Lower lobe of right lung (tissue), 2 donors: ENCODE measurements around the gene AKT3. TPM values are rescaled to one million over a fixed set of nuclear protein-coding genes. Genes with fewer than 3 reads are reported as not detected.

Experiments
- ATAC-seq, 2 donors: fragments of 200-7000 bp; cut with Tn5 transposase; one replicate each; pipeline ENCODE4 v1.9.1; 2020 to 2022; ENCODE audit warnings: mild to moderate bottlenecking in 2 of 2, moderate library complexity in 2 of 2
- DNase-seq: peaks from one replicate; pipeline ENCODE4 v3.0.0-alpha.2; 2020
- H3K27ac ChIP-seq: fragments of 200-600 bp; one replicate; pipeline ENCODE4 v1.8.0; 2022
- H3K27me3 ChIP-seq: fragments of 200-600 bp; one replicate; pipeline ENCODE4 v1.8.0; 2022; ENCODE audit warnings: low read depth
- H3K36me3 ChIP-seq: fragments of 200-600 bp; one replicate; pipeline ENCODE4 v1.8.0; 2022; ENCODE audit warnings: mild to moderate bottlenecking
- H3K4me1 ChIP-seq: fragments of 200-600 bp; one replicate; pipeline ENCODE4 v1.8.0; 2022
- H3K4me3 ChIP-seq: fragments of 200-600 bp; one replicate; pipeline ENCODE4 v1.8.0; 2022; ENCODE audit warnings: mild to moderate bottlenecking
- H3K9me3 ChIP-seq: fragments of 200-600 bp; one replicate; pipeline ENCODE4 v1.8.0; 2022
- CTCF ChIP-seq: fragments of 200-600 bp; IDR thresholded peaks from one replicate; pipeline ENCODE4 v1.8.0; 2022; ENCODE audit warnings: antibody characterized with exemption, mild to moderate bottlenecking
- intact Hi-C: fragments of 100-400 bp; cut with DNase I; formaldehyde crosslinking; loops from one replicate; pipeline ENCODE4 v1.11.0; 2022
- total RNA-seq: library from RNA; stranded (reverse); fragmentation: NEBNext Ultra II Directional; extraction: Animal tissue kit (Norgen Biotek cat#: 25700); gene quantifications from one replicate; pipeline ENCODE4 v1.2.1, GENCODE V29; 2021
- donor health status: DM: no; HTN: yes; CAD: no; lungs with severe emphysema.

Gene AKT3
- total RNA-seq, 1 donor from 2014 or later: 52.5 TPM

GRCh38 chr1:243475966-243476365, 374.1 kb downstream of the AKT3 start:
- TF ChIP-seq CTCF: no peak
- no peak for ATAC-seq
- no peak for DNase-seq
- H3K27me3 ChIP-seq: no peaks in the 10 kb centered on the region
- no peak overlapping the region for H3K27ac ChIP-seq
- peaks cover 9% of the 10 kb centered on the region for H3K36me3 ChIP-seq
- H3K4me1 ChIP-seq: peaks cover 17% of the 10 kb centered on the region
- no peaks in the 10 kb centered on the region for H3K9me3 ChIP-seq
- no peak overlapping the region for H3K4me3 ChIP-seq
- intact Hi-C loops: no loop called here

GRCh38 chr1:243474906-243475305, 375.1 kb downstream of the AKT3 start:
- no peak for DNase-seq
- no peak for ATAC-seq
- Histone ChIP-seq H3K27ac (no peak overlapping the region), H3K27me3 (no peaks in the 10 kb centered on the region), H3K4me1 (peaks cover 17% of the 10 kb centered on the region), H3K4me3 (no peak overlapping the region), H3K9me3 (no peaks in the 10 kb centered on the region), H3K36me3 (peaks cover 9% of the 10 kb centered on the region)
- TF ChIP-seq CTCF: no peak
- intact Hi-C loops: no loop called here

- DNase-seq (no peak), ATAC-seq (peak; percentile 15 to 18)
- no peak overlapping the region for H3K27ac ChIP-seq
- H3K4me3 ChIP-seq: peak overlapping the region; percentile 40
- no peaks in the 10 kb centered on the region for H3K27me3 ChIP-seq
- intact Hi-C loops: no loop called here
- no peaks in the 10 kb centered on the region for H3K9me3 ChIP-seq
- peaks cover 17% of the 10 kb centered on the region for H3K4me1 ChIP-seq
- H3K36me3 ChIP-seq: peaks cover 9% of the 10 kb centered on the region
- TF ChIP-seq CTCF: no peak
Observed at GRCh38 chr1:243474136-243474881, 375.7 kb downstream of the AKT3 start.

GRCh38 chr1:243473227-243474135, 376.6 kb downstream of the AKT3 start:
- peak overlapping the region; percentile 40 for H3K4me3 ChIP-seq
- H3K4me1 ChIP-seq: peaks cover 17% of the 10 kb centered on the region
- peaks cover 9% of the 10 kb centered on the region for H3K36me3 ChIP-seq
- TF ChIP-seq CTCF: no peak
- intact Hi-C loops: no loop called here
- peak overlapping the region; percentile 29 for H3K27ac ChIP-seq
- ATAC-seq (peak in 1 of 2 donors; percentile 48), DNase-seq (no peak)
- no peaks in the 10 kb centered on the region for H3K9me3 ChIP-seq
- H3K27me3 ChIP-seq: no peaks in the 10 kb centered on the region

- ATAC-seq (peak; percentile 45 to 50), DNase-seq (no peak)
- H3K27ac ChIP-seq: no peak overlapping the region
- H3K4me3 ChIP-seq: no peak overlapping the region
- intact Hi-C loops: no loop called here
- H3K36me3 ChIP-seq: peaks cover 9% of the 10 kb centered on the region
- no peaks in the 10 kb centered on the region for H3K27me3 ChIP-seq
- TF ChIP-seq CTCF: no peak
- peaks cover 17% of the 10 kb centered on the region for H3K4me1 ChIP-seq
- H3K9me3 ChIP-seq: no peaks in the 10 kb centered on the region
Observed at GRCh38 chr1:243471754-243472745, 378.0 kb downstream of the AKT3 start.
